ENCODE results near the gene LARP4B.

- TF ChIP-seq CTCF (IDR thresholded peaks at IDR 0.05; ENCODE audit: low read length) (no peak), EZH2phosphoT487 (IDR thresholded peaks at IDR 0.05; ENCODE audit: low read length) (no peak), EZH2 (optimal IDR thresholded peaks at IDR 0.05; ENCODE audit: low read depth, low read length) (no peak)
These were observed 150.7 kb downstream of the LARP4B start for GRCh38 chr10:780536-781524.

Data from MM.1S (cell line).